ENCODE data around the gene BNIP5. TPM values are rescaled to one million over a fixed set of nuclear protein-coding genes. Genes with fewer than 3 reads are reported as not detected.

Gene BNIP5
- total RNA-seq, 1 experiment from 2014 or later: not detected

DNA sequence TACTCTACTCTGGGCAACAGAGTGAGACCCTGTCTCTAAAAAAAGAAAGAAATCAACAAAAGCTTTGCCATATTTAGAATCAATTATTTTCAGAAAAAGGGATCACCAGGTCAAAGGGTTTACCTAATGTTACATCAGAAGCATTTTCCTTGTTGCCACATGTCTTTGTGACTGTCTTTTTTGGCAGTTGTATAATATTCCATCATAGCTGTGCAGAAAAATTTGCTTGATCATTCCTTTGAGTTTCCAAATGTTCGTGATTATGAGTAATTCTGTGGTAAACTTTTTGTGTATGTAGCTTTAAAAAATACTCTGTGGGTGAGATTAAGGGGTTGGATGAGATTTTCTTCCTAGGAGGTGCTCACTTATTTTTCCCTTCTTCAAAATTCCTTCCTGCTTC lies 40.4 kb downstream of the BNIP5 start:
- H3K4me1 ChIP-seq (ENCODE audit: insufficient read depth, low read length, poor library complexity, severe bottlenecking): no peaks in the 10 kb centered on the region
- intact Hi-C loops (cut with micrococcal nuclease; ENCODE audit: unreplicated experiment): no loop called here
- POLR2A ChIA-PET (ENCODE audit: low non-redundant PET): no interaction called here
- H3K27me3 ChIP-seq (replicated peaks; ENCODE audit: insufficient read depth, low read depth, low read length, poor library complexity): no peaks in the 10 kb centered on the region
- H3K4me3 ChIP-seq (ENCODE audit: low read depth, low read length, poor library complexity, severe bottlenecking): no peak overlapping the region
- no peak overlapping the region for H3K27ac ChIP-seq (ENCODE audit: low read depth, low read length, poor library complexity, severe bottlenecking)
- H3K9me3 ChIP-seq (ENCODE audit: low read depth, low read length, poor library complexity, severe bottlenecking): no peaks in the 10 kb centered on the region
- no TSS peak for BruUV-seq (replicated peaks)
- no peaks in the 10 kb centered on the region for H3K36me3 ChIP-seq (ENCODE audit: insufficient read depth, low read length, poor library complexity, severe bottlenecking)
- no peak for TF ChIP-seq EZH2 (IDR thresholded peaks at IDR 0.05; ENCODE audit: borderline replicate concordance, low read depth, low read length, poor library complexity, severe bottlenecking)
- TF ChIP-seq, protein P1, sequence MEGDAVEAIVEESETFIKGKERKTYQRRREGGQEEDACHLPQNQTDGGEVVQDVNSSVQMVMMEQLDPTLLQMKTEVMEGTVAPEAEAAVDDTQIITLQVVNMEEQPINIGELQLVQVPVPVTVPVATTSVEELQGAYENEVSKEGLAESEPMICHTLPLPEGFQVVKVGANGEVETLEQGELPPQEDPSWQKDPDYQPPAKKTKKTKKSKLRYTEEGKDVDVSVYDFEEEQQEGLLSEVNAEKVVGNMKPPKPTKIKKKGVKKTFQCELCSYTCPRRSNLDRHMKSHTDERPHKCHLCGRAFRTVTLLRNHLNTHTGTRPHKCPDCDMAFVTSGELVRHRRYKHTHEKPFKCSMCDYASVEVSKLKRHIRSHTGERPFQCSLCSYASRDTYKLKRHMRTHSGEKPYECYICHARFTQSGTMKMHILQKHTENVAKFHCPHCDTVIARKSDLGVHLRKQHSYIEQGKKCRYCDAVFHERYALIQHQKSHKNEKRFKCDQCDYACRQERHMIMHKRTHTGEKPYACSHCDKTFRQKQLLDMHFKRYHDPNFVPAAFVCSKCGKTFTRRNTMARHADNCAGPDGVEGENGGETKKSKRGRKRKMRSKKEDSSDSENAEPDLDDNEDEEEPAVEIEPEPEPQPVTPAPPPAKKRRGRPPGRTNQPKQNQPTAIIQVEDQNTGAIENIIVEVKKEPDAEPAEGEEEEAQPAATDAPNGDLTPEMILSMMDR (conservative IDR thresholded peaks at IDR 0.05; ENCODE audit: low read depth, low read length): no peak
- CTCF ChIA-PET: interaction anchor here (1.0 kb wide), 1 partner anchor 24 kb away, joined by 3 read pairs; no protein-coding TSS in a partner anchor
- DNase-seq (ENCODE audit: low spot score): no peak

DNA sequence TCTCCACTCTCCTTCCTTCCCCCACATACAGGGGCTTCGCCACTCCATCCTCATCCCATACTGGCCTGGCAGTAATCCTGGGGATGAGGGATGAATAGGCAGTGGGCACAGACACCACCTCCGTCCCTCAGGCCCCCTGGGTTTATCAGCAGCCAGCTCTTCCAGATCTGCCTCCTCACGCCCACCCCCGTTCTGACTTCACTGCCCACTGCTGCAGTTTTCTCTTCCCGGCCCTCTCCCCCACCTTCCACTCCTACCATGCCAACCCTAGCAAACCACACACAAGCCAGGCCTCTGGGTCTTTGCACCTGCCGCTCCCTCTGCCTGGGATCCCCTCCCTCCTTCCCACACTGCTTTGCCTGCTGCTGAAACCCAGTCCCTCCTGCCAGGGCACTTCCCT lies 44.5 kb downstream of the BNIP5 start:
- no peak overlapping the region for H3K27ac ChIP-seq (ENCODE audit: low read depth, low read length, poor library complexity, severe bottlenecking)
- no peak overlapping the region for H3K4me3 ChIP-seq (ENCODE audit: low read depth, low read length, poor library complexity, severe bottlenecking)
- no peak for DNase-seq (ENCODE audit: low spot score)
- no peaks in the 10 kb centered on the region for H3K9me3 ChIP-seq (ENCODE audit: low read depth, low read length, poor library complexity, severe bottlenecking)
- POLR2A ChIA-PET (ENCODE audit: low non-redundant PET): no interaction called here
- no peaks in the 10 kb centered on the region for H3K4me1 ChIP-seq (ENCODE audit: insufficient read depth, low read length, poor library complexity, severe bottlenecking)
- CTCF ChIA-PET: no interaction called here
- BruUV-seq (replicated peaks): no TSS peak
- no peaks in the 10 kb centered on the region for H3K27me3 ChIP-seq (replicated peaks; ENCODE audit: insufficient read depth, low read depth, low read length, poor library complexity)
- H3K36me3 ChIP-seq (ENCODE audit: insufficient read depth, low read length, poor library complexity, severe bottlenecking): no peaks in the 10 kb centered on the region
- intact Hi-C loops (cut with micrococcal nuclease; ENCODE audit: unreplicated experiment): no loop called here
- TF ChIP-seq, protein P1 (conservative IDR thresholded peaks at IDR 0.05; ENCODE audit: low read depth, low read length): no peak
- no peak for TF ChIP-seq EZH2 (IDR thresholded peaks at IDR 0.05; ENCODE audit: borderline replicate concordance, low read depth, low read length, poor library complexity, severe bottlenecking)

DNA sequence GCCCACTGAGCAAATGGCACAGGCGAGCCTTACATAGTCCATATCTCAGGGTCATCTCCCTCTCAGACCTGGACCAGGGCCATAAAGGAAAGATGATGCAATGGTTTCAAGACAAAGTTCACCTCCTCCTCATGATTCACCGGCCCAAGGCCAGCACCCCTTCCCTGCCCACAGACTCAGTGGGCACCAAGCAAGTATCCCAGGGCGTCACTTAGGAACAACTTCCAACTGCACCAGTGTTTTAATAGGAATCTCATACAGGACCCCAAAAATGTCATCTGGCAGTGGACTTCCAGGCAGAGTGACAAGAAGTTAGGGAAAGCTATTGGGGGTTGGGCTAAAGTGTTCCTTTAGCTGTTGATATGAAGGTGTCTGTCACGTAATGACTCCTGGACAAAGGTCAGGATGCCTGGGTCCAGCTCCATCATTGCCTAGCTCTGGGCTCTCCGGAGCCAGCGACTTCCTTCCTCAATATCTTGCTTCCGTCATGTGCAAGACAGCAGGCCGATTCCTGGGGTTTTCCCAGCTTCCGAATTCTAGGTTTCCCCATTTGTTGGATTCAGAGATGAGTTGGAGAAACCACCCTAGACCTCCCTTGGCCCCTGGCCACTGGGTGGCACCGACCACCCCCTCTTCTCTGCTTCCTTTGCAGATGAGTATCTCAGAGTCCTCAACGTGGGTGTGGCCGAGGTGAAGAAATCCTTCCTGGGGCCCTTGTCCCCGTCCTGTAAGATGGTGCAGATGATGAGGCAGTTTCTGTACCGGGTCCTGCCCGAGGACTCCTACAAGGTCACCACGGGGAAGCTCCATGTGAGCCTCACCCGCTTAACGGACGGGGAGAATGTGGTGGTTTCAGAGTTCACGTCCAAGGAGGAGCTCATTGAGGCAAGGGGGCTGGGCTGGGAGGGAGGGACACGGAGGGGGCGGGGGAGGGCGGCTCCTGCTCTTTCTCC lies 45.7 kb downstream of the BNIP5 start:
- no peaks in the 10 kb centered on the region for H3K36me3 ChIP-seq (ENCODE audit: insufficient read depth, low read length, poor library complexity, severe bottlenecking)
- no peak overlapping the region for H3K4me3 ChIP-seq (ENCODE audit: low read depth, low read length, poor library complexity, severe bottlenecking)
- intact Hi-C loops (cut with micrococcal nuclease; ENCODE audit: unreplicated experiment): no loop called here
- H3K27ac ChIP-seq (ENCODE audit: low read depth, low read length, poor library complexity, severe bottlenecking): no peak overlapping the region
- DNase-seq (ENCODE audit: low spot score): no peak
- ChIA-PET POLR2A (ENCODE audit: low non-redundant PET) (interaction anchor here (0.6 kb wide), 1 partner anchor 9 kb away, joined by 5 read pairs; no protein-coding TSS in a partner anchor), CTCF (interaction anchor here (1.3 kb wide), 1 partner anchor 11 kb away, joined by 8 read pairs; no protein-coding TSS in a partner anchor)
- TF ChIP-seq EZH2 (IDR thresholded peaks at IDR 0.05; ENCODE audit: borderline replicate concordance, low read depth, low read length, poor library complexity, severe bottlenecking): no peak
- TF ChIP-seq, protein P1 (conservative IDR thresholded peaks at IDR 0.05; ENCODE audit: low read depth, low read length): no peak
- peaks cover 7% of the 10 kb centered on the region for H3K27me3 ChIP-seq (replicated peaks; ENCODE audit: insufficient read depth, low read depth, low read length, poor library complexity)
- no peaks in the 10 kb centered on the region for H3K9me3 ChIP-seq (ENCODE audit: low read depth, low read length, poor library complexity, severe bottlenecking)
- BruUV-seq (replicated peaks): no TSS peak
- no peaks in the 10 kb centered on the region for H3K4me1 ChIP-seq (ENCODE audit: insufficient read depth, low read length, poor library complexity, severe bottlenecking)
